Left hindlimb (tissue), 1 donor: ENCODE data around the gene ACKR4.

Experiments used
- DNase-seq: peaks from one replicate; pipeline ENCODE4 v3.0.0-alpha.2; 2018

Gene ACKR4

DNA sequence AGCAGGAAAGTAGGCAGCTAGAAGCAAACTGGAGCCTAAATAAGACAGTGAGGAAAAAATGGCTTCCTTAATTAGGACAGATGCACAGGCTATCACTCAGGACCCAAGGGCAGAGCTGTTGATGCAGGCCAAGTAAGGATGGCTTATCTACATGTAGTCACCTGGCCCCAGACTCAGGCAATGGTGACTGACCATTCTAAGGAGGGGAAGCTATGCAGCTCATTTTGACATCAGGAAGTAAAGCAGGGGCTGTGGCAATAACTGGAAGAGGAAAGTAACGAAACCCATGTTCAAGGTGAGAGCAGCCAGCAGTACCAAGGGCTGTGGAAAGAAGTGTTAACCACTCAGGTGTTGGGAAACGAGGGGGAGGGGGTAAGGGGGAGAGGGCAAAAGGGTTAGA, 46.3 kb downstream of the ACKR4 start:
- DNase-seq: no peak

DNA sequence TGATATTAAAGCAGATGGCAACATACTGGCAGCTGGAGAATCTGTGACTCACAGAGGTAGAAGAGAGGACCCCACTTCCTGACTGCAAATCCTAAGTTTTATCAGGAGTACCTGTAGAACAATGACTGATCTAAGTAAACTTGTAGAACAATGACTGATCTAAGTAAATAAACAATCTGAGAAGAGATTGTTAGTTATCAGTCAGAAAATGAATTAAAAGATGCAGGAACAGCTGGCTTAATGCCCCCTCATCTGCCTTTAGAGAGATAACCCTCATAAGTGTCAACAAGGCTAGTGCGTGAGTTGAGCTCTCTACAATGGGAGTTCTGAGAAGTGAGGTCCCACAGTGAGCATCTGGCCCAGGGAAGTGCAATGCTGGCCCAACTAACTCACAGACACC, 48.0 kb downstream of the ACKR4 start:
- no peak for DNase-seq

DNA sequence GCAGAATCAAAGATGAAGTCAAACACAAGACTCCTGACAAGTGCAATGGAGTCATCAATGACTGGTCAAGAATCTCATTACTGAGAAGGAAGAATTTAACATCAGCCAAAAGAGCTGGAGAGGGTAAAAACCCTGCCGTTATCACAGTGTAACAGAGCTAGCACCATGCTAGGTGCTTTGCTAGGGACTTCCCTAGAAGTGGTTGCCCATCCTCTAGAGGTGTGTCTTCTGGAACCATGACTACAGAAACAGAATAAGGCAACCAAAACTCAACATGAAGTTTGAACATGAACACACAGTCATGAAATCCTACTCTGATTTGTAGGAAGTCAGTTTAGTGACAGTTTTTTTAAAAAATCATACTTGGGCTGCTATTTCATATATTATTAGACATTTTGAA, 53.1 kb downstream of the ACKR4 start:
- no peak for DNase-seq
